Chondrocyte (in vitro differentiated cells): Measurements from ENCODE around the gene DRC3. TPM values are rescaled to one million over a fixed set of nuclear protein-coding genes. Genes with fewer than 3 reads are reported as not detected.

Source experiments
- DNase-seq: peaks from one replicate; pipeline ENCODE4 v3.0.0; 2021; ENCODE audit warnings: mixed read lengths, low spot score
- H3K27ac Mint-ChIP-seq: one replicate; pipeline ENCODE4 v1.8.0; 2021; ENCODE audit warnings: mild to moderate bottlenecking, moderate library complexity, mixed read lengths; ENCODE audit not compliant: unreplicated experiment
- H3K27me3 Mint-ChIP-seq: 2 replicates; pipeline ENCODE4 v1.8.0; 2021; ENCODE audit warnings: low read depth, mixed read lengths
- H3K36me3 Mint-ChIP-seq: 2 replicates; pipeline ENCODE4 v1.8.0; 2021; ENCODE audit warnings: low read depth, mixed read lengths
- H3K4me1 Mint-ChIP-seq: 2 replicates; pipeline ENCODE4 v1.8.0; 2021; ENCODE audit warnings: low read depth, mild to moderate bottlenecking, mixed read lengths
- H3K4me3 Mint-ChIP-seq: one replicate; pipeline ENCODE4 v1.8.0; 2021; ENCODE audit warnings: mild to moderate bottlenecking, moderate library complexity, mixed read lengths; ENCODE audit not compliant: unreplicated experiment
- H3K9me3 Mint-ChIP-seq: 2 replicates; pipeline ENCODE4 v1.8.0; 2021; ENCODE audit warnings: low read depth, mixed read lengths
- CTCF ChIP-seq: fragments of 200-600 bp; sonication (generic); IDR thresholded peaks from 2 replicates; pipeline ENCODE4 v1.5.0; 2021; ENCODE audit warnings: antibody characterized with exemption, mild to moderate bottlenecking, moderate library complexity
- total RNA-seq: library from RNA; stranded (reverse); gene quantifications from 3 replicates; pipeline ENCODE4 v1.2.1, GENCODE V29; 2021

The DRC3 gene
- total RNA-seq, 1 donor from 2014 or later = 1.2 TPM

DNA sequence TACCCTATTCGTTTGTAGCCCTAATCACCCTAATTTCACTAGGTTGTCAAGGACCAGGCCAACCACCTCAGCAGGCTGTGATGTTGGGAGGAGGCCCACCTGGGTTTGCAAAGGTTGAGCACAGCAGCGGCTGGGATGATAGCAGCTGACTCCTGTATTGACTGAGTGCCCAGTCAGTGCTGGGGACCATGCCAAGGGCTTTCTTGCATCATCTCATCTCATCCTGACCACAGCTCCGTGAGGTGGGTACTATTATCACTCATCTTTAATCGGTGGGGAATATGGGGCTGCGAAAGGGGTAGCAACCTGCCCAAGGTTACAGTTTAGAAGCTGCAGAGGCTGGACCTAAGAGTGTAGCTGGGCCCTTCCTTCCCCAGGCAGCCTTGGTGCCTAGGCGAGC is 54.6 kb downstream of the DRC3 start:
- Mint-ChIP-seq H3K9me3 (no peaks in the 10 kb centered on the region), H3K36me3 (peaks cover 3% of the 10 kb centered on the region), H3K4me3 (no peak overlapping the region), H3K27me3 (no peaks in the 10 kb centered on the region), H3K4me1 (peaks cover 8% of the 10 kb centered on the region), H3K27ac (no peak overlapping the region)
- TF ChIP-seq CTCF = no peak
- DNase-seq = no peak

- no peak for DNase-seq
- no peak overlapping the region for H3K27ac Mint-ChIP-seq
- no peaks in the 10 kb centered on the region for H3K9me3 Mint-ChIP-seq
- peaks cover 8% of the 10 kb centered on the region for H3K4me1 Mint-ChIP-seq
- H3K4me3 Mint-ChIP-seq = no peak overlapping the region
- TF ChIP-seq CTCF = no peak
- no peaks in the 10 kb centered on the region for H3K27me3 Mint-ChIP-seq
- peaks cover 3% of the 10 kb centered on the region for H3K36me3 Mint-ChIP-seq
Observed at GRCh38 chr17:18028114-18028951, 55.7 kb downstream of the DRC3 start.

DNA sequence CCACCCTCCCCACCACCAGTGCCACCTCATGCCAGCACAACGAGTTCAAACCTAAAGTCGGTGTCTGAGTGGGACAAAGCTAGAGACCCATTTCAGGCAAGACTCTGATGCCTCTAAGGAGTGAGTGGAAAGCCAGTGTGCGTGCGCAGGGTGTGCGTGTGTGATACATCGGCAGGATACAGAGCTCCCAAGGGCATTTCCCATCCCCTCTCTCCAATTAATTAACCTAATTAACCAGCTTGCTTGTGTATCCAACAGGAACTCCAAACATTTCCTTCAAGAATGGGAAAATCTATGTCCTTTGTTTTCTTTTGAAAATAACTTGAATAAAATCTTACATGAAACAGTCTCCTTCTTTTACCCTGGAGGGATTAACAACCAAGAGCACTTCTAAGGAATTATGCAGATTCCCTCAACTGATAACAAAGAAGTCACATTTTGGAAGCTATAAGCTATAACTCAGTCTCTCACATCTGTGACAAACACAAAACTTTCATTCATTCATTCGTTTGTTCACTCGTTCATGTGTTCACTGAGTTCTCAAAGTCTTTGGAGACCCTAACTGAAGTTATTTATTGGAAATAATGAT is 56.4 kb downstream of the DRC3 start:
- no peak for TF ChIP-seq CTCF
- no peak for DNase-seq
- Mint-ChIP-seq H3K4me1 (peaks cover 8% of the 10 kb centered on the region), H3K9me3 (no peaks in the 10 kb centered on the region), H3K36me3 (peaks cover 3% of the 10 kb centered on the region), H3K27me3 (no peaks in the 10 kb centered on the region), H3K4me3 (no peak overlapping the region), H3K27ac (no peak overlapping the region)

- no peak for DNase-seq
- peak overlapping the region; percentile 46 for H3K27ac Mint-ChIP-seq
- no peak for TF ChIP-seq CTCF
- H3K9me3 Mint-ChIP-seq = no peaks in the 10 kb centered on the region
- H3K4me3 Mint-ChIP-seq = no peak overlapping the region
- H3K4me1 Mint-ChIP-seq = peaks cover 6% of the 10 kb centered on the region
- no peaks in the 10 kb centered on the region for H3K27me3 Mint-ChIP-seq
- peaks cover 3% of the 10 kb centered on the region for H3K36me3 Mint-ChIP-seq
Observed at GRCh38 chr17:18031955-18032354, 59.3 kb downstream of the DRC3 start.

- DNase-seq = no peak
- Mint-ChIP-seq H3K4me1 (peaks cover 20% of the 10 kb centered on the region), H3K27me3 (no peaks in the 10 kb centered on the region), H3K27ac (no peak overlapping the region), H3K9me3 (no peaks in the 10 kb centered on the region), H3K36me3 (no peaks in the 10 kb centered on the region), H3K4me3 (no peak overlapping the region)
- peak; percentile 88 for TF ChIP-seq CTCF
Observed at GRCh38 chr17:18033442-18034099, 60.9 kb downstream of the DRC3 start.
